GM21367 (cell line): ENCODE results near the gene MCC.

Source experiments
- ATAC-seq: cut with Tn5 transposase; IDR thresholded peaks from one replicate; pipeline ENCODE4 v1.9.1; 2021; ENCODE audit not compliant: unreplicated experiment

The MCC gene

DNA sequence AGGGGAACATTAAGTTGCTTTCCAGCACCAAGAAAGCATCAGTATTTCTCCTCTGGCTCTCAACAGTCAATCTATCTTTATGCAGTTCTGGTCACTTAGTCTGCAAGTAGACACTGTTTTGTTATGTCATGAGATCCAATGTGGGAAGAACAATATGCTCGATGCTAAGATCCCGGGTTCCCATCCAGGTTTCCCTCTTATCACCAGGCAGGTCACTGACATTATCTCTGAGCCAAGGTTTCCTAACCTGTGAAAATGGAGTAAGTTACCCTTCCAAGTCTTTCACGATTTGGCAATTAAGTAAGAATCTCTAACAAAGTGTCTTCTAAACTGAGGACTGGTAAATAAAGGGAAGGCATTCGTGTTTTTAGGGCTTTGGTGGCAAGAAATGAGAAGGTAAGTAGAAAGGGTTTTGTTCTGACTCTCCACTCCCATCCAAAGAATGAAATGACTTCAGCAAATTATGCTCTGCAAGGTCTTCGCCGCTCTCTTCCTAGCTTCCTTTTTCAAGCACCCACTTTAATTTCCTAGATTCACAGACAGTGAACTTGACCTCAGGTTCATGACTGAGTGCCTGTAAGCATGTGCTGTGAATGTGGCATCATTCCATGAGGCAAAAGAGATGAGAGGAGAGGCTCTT, 425.3 kb downstream of the MCC start:
- ATAC-seq, result no peak

DNA sequence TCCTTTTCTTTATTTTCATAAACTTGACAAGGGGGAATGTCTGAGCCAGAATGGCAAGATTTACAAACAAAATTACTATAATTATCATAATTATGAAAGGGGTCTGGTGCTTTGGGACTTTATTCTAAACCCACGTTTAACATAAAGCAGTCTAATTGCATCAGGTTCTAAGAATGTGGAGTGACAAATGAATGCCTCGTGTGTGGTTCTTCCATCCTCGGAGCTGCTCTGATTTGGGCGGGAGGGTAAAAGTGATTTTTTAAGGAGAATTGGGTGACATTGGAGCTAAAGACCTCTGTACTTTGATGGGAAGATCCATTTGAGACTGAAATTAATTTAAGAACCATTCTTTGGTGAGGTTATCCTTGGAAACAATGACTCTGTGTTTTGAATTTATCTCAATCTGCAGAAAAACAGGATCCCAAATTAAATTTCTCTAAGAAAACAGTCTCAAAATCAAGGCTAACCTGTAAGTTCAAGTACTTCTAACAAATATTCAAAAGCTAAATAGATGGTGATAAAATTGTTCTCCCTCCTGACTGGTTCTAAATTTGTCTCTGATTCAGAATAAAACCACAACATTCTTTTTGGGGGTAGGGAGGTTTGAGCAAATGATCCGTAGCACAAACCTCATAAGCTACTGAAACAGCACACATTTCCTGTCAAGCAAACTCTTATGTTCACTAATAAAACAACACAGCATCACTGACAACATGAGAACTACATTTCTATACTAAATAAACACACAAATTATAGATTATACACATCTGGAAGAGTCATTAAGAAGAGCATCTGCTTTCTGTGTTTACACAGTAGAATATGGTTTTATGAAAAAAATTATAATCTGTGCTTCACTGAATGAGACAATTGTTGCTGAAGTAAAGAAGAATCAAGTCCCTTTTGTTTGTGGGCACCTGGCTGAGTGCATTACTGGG, 426.1 kb downstream of the MCC start:
- no peak for ATAC-seq

DNA sequence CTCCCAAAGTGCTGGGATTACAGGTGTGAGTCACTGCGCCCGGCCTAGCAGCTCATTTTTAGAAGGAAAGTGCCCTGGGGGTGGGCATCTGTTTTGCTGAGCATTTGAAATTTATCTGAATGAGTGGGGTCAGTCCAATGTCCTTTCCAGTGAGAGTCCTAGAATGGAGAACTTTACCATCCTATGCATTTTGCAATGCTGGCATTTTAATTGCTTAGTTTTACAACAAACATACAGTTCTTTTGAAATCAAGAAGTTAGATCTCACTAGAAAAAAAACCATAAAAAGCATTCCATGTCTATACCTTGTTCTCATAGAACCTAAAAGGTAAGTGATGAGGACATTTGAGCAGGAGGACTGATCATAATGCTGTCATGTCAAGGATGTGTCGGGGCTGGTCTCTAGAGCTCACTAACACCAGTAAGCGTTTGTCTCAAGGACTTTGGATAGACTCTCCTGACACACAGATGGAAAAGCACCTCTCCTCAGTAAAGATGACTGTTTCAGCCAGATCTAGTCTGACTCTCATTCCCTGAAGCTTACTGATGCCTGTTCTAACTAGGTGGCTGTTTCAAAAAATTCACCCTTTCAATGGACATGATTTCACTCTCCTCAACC, 427.7 kb downstream of the MCC start:
- no peak for ATAC-seq

DNA sequence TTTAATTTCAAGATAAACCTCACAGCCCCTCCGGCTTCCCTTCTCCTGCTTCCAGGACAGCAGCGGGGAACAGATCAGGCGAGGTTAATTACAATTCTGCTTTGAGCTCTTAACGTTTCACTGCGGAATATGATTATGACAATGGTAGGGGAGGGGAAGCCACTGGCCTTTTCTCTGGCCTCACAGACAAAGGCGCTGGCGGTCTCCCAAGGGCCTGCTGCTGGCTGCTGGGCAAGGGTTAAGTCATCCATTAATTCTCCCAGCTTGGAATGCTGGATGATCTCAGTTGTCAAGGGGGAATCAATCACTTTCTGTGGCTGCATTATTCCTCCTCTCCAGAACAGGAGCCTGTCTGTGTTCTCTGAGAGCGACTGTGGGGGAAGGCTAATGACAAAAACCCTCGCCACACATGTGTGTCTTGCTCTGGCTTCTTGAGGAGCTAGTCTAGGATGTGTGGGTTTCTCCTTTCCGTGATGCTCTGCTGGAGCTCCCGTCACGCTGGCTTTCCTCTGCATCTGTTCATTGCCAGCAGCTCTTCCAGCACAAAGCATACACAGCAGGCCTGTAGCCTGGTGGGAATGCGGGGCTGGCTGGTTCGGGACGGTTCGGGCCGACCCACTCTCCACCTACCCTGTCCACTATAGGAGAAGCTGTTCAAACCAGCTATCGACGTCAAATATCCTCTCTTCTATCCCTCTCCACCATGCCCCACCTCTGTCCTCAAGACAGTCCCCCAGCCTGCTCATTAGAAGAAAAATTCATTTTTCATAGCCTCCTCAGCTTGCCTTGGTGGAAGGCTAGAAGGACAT, 428.8 kb downstream of the MCC start:
- no peak for ATAC-seq

DNA sequence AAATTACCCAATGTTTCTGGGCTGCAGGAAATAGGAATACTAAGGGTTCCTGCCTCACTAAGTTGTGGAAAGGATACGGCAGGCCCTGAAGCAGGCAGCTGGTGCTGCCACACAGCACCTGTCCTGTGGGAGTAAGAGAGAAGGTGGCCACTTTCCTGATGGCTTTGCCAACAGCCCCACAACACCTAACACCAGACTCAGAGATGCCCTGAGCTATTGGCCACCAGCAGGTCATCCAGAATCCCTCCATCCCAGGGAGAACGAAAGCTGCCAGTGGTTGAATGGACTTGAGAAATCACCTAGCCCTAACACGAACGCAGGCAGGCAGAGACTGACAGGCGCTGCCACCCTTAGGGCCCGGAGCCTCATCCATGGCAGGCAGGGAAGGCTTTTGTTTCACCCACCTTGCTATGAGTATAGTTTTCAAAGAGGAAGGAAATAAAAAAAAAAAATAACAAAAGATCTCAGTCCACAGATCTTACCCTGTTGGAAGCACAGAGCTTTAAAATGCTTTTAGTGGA, 429.5 kb downstream of the MCC start:
- no peak for ATAC-seq

DNA sequence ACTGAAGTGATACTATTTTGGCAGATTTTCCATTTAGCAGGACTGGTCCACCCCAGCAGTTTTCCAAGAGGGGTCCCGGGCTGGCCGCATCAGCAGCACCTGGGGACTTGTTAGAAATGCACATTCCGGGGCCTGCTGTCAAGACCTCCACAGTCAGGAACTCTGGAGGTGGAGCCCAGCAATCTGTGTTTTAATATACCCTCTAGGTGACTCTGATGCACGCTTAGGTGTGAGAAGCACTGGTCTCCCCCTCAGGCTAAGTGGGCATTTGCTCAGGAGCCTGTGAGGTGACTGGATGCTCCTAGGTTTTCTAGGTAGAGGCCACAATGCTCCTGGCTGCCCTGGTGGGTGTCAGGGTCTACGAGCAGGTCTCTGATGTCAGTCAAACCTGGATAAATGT, 430.0 kb downstream of the MCC start:
- no peak for ATAC-seq

DNA sequence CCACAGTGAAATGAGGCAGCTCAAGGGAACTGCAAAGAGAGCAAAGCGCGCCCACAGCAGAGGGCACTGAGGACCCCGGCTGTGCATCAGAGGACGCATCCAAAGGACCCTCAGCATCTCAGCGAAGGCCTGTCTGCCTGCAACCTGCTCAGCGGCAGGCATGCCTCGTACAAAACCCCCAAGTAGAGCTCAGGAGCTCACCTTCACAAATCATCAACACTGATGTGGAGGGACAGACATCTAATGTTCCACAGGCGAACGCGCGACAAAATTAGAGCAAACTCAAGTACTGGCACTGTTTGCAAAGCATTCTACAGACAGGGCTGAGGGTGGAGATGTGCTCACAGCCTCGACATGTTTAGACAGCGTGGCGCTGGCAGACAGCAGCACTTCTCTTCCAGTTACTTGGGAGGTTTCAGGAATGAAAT, 430.7 kb downstream of the MCC start:
- no peak for ATAC-seq

DNA sequence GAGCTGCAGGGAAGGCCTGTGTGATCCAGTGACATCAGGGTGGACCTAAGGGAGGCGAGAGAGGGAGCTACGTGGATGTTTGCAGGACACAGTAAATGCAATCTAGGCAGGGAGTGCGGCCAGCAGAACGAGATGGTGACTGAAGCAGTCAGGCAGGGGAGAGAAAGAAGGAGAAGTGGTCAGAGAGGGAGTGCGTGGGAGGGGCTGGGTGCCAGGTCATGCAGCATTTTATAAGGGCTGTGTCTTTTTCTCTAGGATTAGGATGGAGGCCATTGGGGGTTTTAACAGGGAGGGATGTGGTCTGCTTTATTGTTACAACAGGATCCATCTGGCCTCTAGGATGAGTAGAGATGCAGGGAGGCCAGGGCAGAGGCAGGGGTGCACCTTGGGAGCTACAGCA, 431.3 kb downstream of the MCC start:
- no peak for ATAC-seq

DNA sequence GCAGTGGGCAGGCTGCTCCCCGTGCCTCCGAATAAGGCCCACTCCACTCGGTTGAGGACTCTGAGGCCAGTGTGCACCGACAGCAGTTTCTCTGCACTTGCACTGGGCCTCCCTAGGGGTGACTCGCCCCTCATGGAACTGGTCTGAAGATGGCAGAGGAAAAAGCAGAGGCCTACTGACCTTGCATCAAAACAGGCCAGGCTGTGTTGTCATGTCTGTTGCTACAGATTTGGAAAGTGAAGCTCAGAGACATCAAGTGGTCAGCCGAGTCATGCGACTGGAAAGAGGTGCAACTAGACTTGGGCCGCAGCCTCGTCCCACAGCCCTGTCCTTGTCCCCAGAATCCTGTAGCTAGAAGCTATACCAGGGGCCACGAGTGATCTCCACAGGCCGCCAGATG, 433.4 kb downstream of the MCC start:
- no peak for ATAC-seq

DNA sequence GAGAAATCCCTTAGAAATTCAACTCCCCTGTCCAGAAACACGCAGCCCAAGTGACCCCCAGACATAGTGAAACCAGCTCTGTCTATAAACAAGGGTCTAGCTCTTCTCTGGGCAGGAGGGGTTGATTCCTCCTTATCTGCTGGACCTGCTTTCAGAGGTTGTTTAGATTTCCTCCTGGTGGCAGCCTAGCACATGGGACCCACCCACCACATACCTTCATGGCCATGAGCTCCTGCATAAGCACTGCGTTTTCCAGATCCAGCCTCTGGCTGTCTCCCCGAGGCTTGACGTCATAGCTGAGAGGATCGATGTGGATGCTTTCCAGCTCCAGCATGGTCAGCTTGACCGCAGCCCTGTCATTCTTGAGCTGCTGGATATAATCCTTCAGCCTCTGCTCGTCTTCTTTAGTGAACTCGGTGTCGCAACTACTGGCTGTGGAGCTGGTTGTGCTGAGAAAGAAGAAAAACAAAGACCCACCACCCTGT, 434.7 kb downstream of the MCC start:
- no peak for ATAC-seq

DNA sequence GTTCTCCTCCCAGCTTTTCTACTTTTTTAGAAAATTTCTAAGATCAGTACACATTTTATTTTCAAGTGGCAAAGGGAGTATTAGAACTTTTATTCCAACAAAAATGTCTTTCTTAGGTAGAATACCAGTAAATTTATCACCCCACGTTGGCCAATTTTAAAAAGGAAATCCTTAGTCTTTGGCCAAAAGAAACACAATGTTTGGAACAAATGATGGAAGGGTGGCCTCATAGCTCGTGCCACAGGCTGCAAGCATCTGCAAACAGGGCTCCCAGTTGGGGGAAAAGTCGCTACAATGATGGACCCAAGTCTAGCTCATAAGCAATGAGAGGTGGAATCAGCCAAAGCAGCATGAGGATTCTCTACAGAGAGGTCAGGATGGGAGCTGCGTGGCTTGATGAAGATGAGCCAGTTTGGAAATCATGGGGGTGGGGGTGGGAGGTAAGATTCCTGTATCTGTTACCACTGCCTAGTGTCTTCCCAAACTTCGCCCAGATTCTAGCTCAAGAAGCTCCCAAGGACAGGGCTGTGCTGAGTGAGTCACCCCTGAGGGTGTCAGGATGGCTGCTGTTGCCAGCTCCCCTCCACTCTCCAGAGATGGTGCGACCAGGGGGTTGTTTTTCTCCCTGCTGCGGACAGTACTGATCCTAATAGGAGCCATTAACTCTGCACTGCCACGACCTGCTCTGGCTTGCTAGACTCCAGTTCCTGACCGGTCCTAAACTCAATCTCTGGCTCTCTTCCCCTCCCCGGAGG, 436.0 kb downstream of the MCC start:
- ATAC-seq, result no peak

DNA sequence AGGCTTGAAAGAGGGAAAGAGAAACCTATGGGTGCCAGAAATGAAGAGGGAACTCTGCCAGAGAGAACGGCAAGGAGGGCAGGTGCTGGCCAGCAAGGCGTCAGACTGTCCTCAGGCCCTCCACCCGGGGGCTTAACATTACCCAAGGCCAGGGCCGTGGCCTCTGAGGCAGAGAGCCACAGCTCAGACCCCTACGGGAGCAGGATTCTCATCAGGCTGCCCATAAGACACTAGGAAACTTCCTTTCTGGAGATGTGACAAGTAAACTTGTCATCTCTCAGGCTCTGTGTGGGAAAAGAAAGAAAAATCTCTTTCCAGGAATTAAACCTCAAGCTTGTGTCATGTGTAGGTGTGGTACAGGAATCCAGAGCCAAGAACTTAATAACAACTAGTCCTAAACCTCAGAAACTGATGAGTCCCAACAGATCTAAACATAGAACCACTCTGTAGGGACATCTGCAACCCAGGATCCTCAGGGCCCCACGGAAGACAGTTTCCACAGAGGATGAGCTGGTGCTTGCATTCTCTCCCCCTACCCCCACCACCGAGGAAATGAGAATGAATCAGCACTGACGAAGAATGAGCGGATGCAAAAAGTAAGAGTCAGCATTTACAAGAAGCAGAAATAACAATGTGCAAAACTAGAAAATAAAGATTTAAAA, 437.4 kb downstream of the MCC start:
- no peak for ATAC-seq

DNA sequence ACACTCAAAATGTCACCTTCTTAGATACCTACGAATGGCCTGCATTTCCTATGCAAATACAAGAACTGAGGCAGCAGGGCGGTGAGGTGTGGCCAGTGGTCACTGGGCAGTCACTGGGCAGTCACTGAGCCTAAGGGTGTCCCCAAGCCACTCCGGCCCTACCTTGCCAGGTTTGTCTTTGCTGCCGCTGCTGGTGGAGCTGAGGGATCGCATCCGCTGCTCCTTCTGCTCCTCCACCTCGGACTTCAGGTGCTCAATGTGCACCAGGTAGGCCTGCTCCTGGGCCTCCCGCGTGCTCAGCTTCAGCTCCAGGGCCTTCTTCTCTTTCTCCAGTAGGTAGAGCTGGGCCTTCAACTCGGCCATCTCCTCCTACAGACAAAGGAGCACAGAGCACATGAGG, 439.3 kb downstream of the MCC start:
- no peak for ATAC-seq

DNA sequence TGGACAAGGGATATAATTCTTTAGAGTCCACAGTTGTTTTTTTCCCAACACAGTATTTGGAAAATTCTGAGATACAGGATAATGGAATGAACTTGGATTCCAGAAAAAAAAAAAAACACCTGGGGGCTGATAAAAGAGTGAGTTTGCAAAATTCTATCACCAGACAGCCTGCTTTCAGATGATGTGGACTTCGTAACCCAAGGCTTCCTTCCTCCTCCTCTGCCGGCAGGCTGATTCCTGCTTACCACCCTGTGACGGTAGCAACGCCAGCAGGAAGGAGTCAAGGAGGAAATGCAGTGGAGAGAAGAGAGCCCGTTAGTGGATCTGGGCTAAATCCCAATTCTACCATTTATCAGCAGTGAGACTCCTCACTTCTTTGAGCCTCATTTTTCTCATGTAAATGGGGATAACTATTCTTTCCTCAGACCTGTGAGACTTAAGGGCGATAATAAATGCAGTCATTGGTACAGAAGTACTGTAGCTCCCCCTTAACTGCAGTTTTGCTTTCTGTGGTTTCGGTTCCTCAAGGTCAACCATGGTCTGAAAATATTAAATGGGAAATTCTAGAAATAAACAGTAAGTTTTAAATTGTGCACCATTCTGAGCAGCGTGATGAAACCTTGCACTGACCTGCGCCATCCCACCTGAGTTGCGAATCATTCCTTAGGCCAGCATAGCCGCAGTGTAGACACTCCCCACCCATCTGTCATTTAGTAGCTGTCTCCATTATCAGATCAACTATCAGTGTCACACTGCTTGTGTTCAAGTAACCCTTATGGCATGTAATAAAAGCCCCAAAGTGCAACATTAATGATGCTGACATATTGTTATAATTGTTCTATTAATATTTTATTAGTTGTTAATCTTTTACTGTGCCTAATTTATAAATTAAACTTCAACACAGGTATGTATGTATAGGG, 440.3 kb downstream of the MCC start:
- peak; percentile 91 for ATAC-seq

DNA sequence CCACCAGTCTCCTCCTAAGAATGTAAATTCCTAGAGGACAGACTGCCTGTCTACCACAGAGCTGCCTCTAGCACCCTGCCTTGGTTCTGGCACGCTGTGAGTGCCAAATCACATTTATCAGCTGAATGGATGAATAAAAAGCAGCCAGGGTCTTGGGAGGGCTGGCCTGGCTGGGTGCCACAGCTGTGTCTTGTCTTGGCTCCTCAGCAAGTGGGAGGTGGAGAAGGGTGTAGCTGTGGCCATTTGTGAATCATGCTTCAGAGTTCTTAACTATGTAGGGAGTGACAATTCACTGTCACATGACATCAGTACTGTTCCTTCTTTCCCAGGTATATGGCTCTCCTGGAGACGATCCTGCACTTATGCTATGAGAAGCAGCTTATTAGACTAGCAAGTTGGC, 441.0 kb downstream of the MCC start:
- no peak for ATAC-seq

DNA sequence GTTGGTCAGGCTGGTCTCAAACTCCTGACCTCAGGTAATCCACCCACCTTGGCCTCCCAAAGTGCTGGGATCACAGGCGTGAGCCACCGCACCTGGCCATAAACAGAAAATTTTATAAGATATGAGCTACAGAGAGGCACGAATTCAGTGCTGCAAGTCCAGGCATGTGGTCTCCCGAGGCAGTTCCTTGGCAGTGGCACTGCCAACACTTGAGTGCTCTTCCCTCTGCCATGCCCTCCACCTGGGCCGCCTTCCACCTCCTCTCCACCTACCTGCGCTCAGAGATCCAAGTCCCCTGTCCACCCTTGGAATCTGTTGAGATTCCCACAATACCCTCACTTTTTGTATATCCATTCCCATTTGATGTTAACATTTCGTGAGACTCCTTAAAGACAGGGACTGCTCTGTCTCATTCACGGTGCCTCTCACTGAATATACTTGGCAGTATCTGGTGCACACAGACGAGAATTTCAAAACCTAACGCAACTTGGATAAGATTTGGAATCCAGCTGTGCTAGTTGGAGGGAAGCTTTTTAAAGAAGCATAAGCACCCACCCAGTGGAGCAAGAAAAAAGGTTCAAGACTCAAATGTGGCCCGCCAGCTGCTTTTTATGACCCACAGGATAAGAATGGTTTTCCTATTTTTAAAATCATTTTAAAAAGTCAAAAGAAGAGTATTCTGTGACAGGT, 443.3 kb downstream of the MCC start:
- no peak for ATAC-seq

DNA sequence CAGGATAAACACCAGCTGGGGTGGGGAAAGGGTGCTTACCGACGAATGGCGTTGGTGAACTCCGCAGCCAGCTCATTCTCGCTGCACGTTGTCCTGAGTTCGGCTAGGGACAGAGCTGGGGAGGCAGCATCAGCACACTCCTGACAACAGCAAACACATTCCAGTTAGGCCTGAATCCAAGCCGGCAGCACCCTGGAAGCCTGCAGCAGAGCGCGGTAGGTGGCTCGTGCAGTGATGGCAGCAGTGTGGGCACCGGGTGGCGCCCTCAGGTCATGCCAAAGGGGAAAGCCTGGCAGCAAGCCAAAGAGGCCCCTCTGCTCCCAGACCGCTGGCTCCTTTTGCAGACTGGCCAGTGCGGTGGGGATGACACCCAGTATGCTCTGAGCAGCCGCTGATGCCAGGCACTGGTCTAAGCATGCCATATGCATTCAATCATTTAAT, 444.7 kb downstream of the MCC start:
- ATAC-seq, result no peak
